HepG2 (cell line): Measurements from ENCODE around the gene ALPL. TPM values are rescaled to one million over a fixed set of nuclear protein-coding genes. Genes with fewer than 3 reads are reported as not detected.

Experiments used
- ATAC-seq: fragments of 200-7000 bp; cut with Tn5 transposase; 3 replicates; pipeline ENCODE4 v1.9.1; 2020; ENCODE audit warnings: mild to moderate bottlenecking, moderate library complexity
- BruUV-seq: library from RNA; stranded (reverse); fragments of 400-500 nt; replicated peaks from 2 replicates; lab custom pipeline; 2021; lab: Mats Ljungman, UMichigan
- CTCF ChIA-PET: fragments of 300-600 bp; formaldehyde crosslinking; extraction: SDS; loops from one replicate; lab custom pipeline; 2021; ENCODE audit warnings: low total read pairs, inconsistent platforms, low intra/inter-chr PET ratio; lab: Yijun Ruan, JAX
- POLR2A ChIA-PET: fragments of 350-600 bp; sonication (Branson Sonifier 250); formaldehyde crosslinking; loops from one replicate; lab custom pipeline; 2020; ENCODE audit warnings: antibody characterized with exemption, inconsistent platforms; lab: Yijun Ruan, JAX
- DNase-seq: peaks from one replicate; pipeline ENCODE4 v3.0.0-alpha.2; 2015; ENCODE audit warnings: low spot score
- FAIRE-seq: peaks from 3 replicates; lab custom pipeline; 2011; peaks lifted over from hg19 to GRCh38; lab: Jason Lieb, UNC
- H2AFZ ChIP-seq: one replicate; pipeline ENCODE4 v1.6.1; 2011; ENCODE audit warnings: low read length, inconsistent platforms
- H3K27ac ChIP-seq: fragments of 300-600 bp; 3 replicates; pipeline ENCODE4 v1.8.0; 2011; ENCODE audit warnings: mixed run types, mild to moderate bottlenecking, mixed read lengths, low read length, inconsistent platforms; ENCODE audit not compliant: insufficient read depth; ENCODE audit errors: extremely low read length
- H3K27me3 ChIP-seq, 2 experiments: fragments of 200-600 bp in 1 of 2; 2 replicates in 1 of 2; 3 replicates in 1 of 2; pipeline versions ENCODE4 v1.6.0 to v1.8.0; 2011; ENCODE audit warnings: low read length in 2 of 2, mild to moderate bottlenecking in 2 of 2, moderate library complexity in 2 of 2, inconsistent platforms in 1 of 2; ENCODE audit not compliant: insufficient read depth in 2 of 2, control insufficient read depth in 1 of 2
- H3K36me3 ChIP-seq, 2 experiments: fragments of 200-600 bp in 1 of 2; replicated peaks in 1 of 2; 2 replicates in 1 of 2; 3 replicates in 1 of 2; pipeline versions ENCODE4 v1.5.1 to v1.8.0; 2011; ENCODE audit warnings: low read length in 2 of 2, inconsistent platforms in 1 of 2; ENCODE audit not compliant: insufficient read depth in 2 of 2, control insufficient read depth in 1 of 2
- H3K4me1 ChIP-seq: 2 replicates; pipeline ENCODE4 v1.5.1; 2012; ENCODE audit warnings: low read length, inconsistent platforms; ENCODE audit not compliant: insufficient read depth
- H3K4me2 ChIP-seq: 2 replicates; pipeline ENCODE4 v1.6.0; 2011; ENCODE audit warnings: low read depth, low read length, inconsistent platforms
- H3K4me3 ChIP-seq, 3 experiments: fragments of 200-600 bp in 1 of 3; sonication (generic), shearing (Covaris generic) in 1 of 3; replicated peaks in 1 of 3; 2 replicates each; pipeline ENCODE4 v1.5.1; 2011 to 2016; ENCODE audit warnings: low read length in 3 of 3, inconsistent platforms in 2 of 3, low read depth in 2 of 3, mild to moderate bottlenecking in 2 of 3, control low read depth in 1 of 3, mixed read lengths in 1 of 3; ENCODE audit not compliant: insufficient read depth in 1 of 3
- H3K79me2 ChIP-seq: one replicate; pipeline ENCODE4 v1.6.1; 2011; ENCODE audit warnings: low read length, inconsistent platforms; ENCODE audit not compliant: insufficient read depth
- H3K9ac ChIP-seq: 2 replicates; pipeline ENCODE4 v1.6.0; 2011; ENCODE audit warnings: mild to moderate bottlenecking, low read depth, low read length, inconsistent platforms; ENCODE audit not compliant: insufficient read depth
- H3K9me3 ChIP-seq: 2 replicates; pipeline ENCODE4 v1.5.1; 2012; ENCODE audit warnings: mild to moderate bottlenecking, low read length
- H4K20me1 ChIP-seq: 2 replicates; pipeline ENCODE4 v1.6.0; 2011; ENCODE audit warnings: inconsistent platforms, mild to moderate bottlenecking, low read length, moderate library complexity; ENCODE audit not compliant: insufficient read depth
- ATF7 ChIP-seq, 2 experiments: fragments of 450-650 bp in 1 of 2; sonication (generic) in 1 of 2; formaldehyde crosslinking in 1 of 2; IDR thresholded peaks; 2 replicates each; pipeline versions ENCODE4 v1.4.0 to v1.6.1; 2016 to 2020; ENCODE audit warnings: antibody characterized with exemption in 1 of 2, mild to moderate bottlenecking in 1 of 2, missing genetic modification reagents in 1 of 2
- ATRX ChIP-seq: sonication (generic); formaldehyde crosslinking; IDR thresholded peaks from 2 replicates; pipeline ENCODE4 v1.4.0; 2020; ENCODE audit warnings: missing genetic modification reagents, borderline replicate concordance
- BCL6 ChIP-seq: IDR thresholded peaks from 2 replicates; pipeline ENCODE4 v1.6.1; 2016; ENCODE audit warnings: missing genetic modification reagents, missing compliant biosample characterization
- DNMT3B ChIP-seq: conservative IDR thresholded peaks from 2 replicates; pipeline ENCODE4 v1.6.1; 2016; ENCODE audit warnings: missing biosample characterization, control low read depth
- NFATC3 ChIP-seq: sonication (generic); formaldehyde crosslinking; IDR thresholded peaks from 2 replicates; pipeline ENCODE4 v1.5.1; 2020; ENCODE audit warnings: mild to moderate bottlenecking, missing genetic modification reagents
- RFXANK ChIP-seq: IDR thresholded peaks from 2 replicates; pipeline ENCODE4 v1.6.1; 2016
- SYNCRIP ChIP-seq: fragments of 200-400 bp; formaldehyde crosslinking; IDR thresholded peaks from 2 replicates; pipeline ENCODE4 v1.6.1; 2018; ENCODE audit warnings: mild to moderate bottlenecking, low read depth, low read length; ENCODE audit not compliant: insufficient read depth
- TP53 ChIP-seq: sonication (generic); formaldehyde crosslinking; conservative IDR thresholded peaks from 2 replicates; pipeline ENCODE4 v1.4.0; 2020; ENCODE audit warnings: missing genetic modification reagents
- ZIK1 ChIP-seq: sonication (generic); formaldehyde crosslinking; IDR thresholded peaks from 2 replicates; pipeline ENCODE4 v1.5.0; 2020; ENCODE audit warnings: mild to moderate bottlenecking, low read depth, missing genetic modification reagents, borderline replicate concordance
- ZNF44 ChIP-seq: sonication (generic); formaldehyde crosslinking; IDR thresholded peaks from 2 replicates; pipeline ENCODE4 v1.5.1; 2020; ENCODE audit warnings: mild to moderate bottlenecking, missing genetic modification reagents
- ZSCAN12 ChIP-seq: sonication (generic); formaldehyde crosslinking; IDR thresholded peaks from 2 replicates; pipeline ENCODE4 v1.9.0; 2021; ENCODE audit warnings: mild to moderate bottlenecking, missing genetic modification reagents
- WGBS: methylation state at CpG from one replicate; pipeline ENCODE4 v1.1.6; 2017; ENCODE audit warnings: low lambda C conversion rate; 5-methylcytosine and 5-hydroxymethylcytosine counted together
- in situ Hi-C: cut with HindIII; loops from 2 replicates; pipeline ENCODE4 v1.10.0; 2017; ENCODE audit warnings: low pct_unique_long_range_greater_than_20kb; ENCODE audit not compliant: extremely low pct_ligation_motif_present
- intact Hi-C: fragments of 100-400 bp; cut with micrococcal nuclease; formaldehyde crosslinking; loops from one replicate; pipeline ENCODE4 v1.10.0; 2022; ENCODE audit not compliant: unreplicated experiment
- polyA plus RNA-seq, 8 experiments: library from polyadenylated mRNA; depleted of rRNA in 3 of 8; stranded (reverse) in 7 of 8; unstranded in 1 of 8; fragments of >200 nt; fragmentation: Illumina TruSeq in 4 of 8; extraction: Trizol in 4 of 8; gene quantifications; 2 replicates each; pipeline versions ENCODE4 v1.2.1 to v1.2.3, GENCODE V29; 2011 to 2016; ENCODE audit warnings: low read depth in 4 of 8, missing spikeins in 1 of 8, mixed read lengths in 1 of 8; ENCODE audit not compliant: insufficient read depth in 1 of 8
- total RNA-seq, 5 experiments: library from RNA; depleted of rRNA; stranded (reverse); fragments of >200 nt; fragmentation: Illumina TruSeq; extraction: Trizol; gene quantifications; 2 replicates each; pipeline ENCODE4 v1.2.3, GENCODE V29; 2016; ENCODE audit warnings: low read depth in 1 of 5
- TF ChIP-seq, protein P1 (sequence below): sonication (generic); formaldehyde crosslinking; IDR thresholded peaks from 2 replicates; pipeline ENCODE4 v1.5.1; 2020; ENCODE audit warnings: mild to moderate bottlenecking, missing genetic modification reagents, borderline replicate concordance

The ALPL gene
- total and polyA plus RNA-seq, 2 of the 13 experiments (the other 11 are each of a cell fraction or from before 2014, with no cell fraction given): 0.12 TPM; not detected in 1

GRCh38 chr1:21490774-21491487 is 18.3 kb upstream of the ALPL start (continued):
- TF ChIP-seq ZIK1 (CRISPR knock-in tag): no peak
- no peak for TF ChIP-seq ZNF44 (CRISPR knock-in tag)
- TF ChIP-seq TP53 (CRISPR knock-in tag): no peak
- TF ChIP-seq ATF7 (IDR thresholded peaks at IDR 0.05): no peak
- no peak for TF ChIP-seq ATF7 (CRISPR knock-in tag; IDR thresholded peaks at IDR 0.05)
- TF ChIP-seq BCL6 (CRISPR knock-in tag): no peak
- TF ChIP-seq ATRX (CRISPR knock-in tag): no peak
- no peak for TF ChIP-seq NFATC3 (CRISPR knock-in tag)

GRCh38 chr1:21491488-21492355 is 17.5 kb upstream of the ALPL start:
- Histone ChIP-seq H3K27ac (no peak overlapping the region), H3K79me2 (no peaks in the 10 kb centered on the region), H2AFZ (no peak overlapping the region), H4K20me1 (no peaks in the 10 kb centered on the region), H3K4me2 (no peak overlapping the region), H3K9ac (no peak overlapping the region), H3K36me3 (no peaks in the 10 kb centered on the region), H3K4me3 (no peak overlapping the region), H3K4me1 (0 out of 2 replicates have a peak, but pooled peaks cover 6% of the 10 kb centered on the region), H3K9me3 (no peaks in the 10 kb centered on the region), H3K27me3 (peaks cover 0 to 3% of the 10 kb centered on the region in 2 experiments; a peak in 1 of 5 replicates)
- DNase-seq: no peak
- intact Hi-C loops: loop anchor here (10.0 kb wide), 1 partner anchor 257 kb away; no protein-coding TSS in a partner anchor
- TF ChIP-seq SYNCRIP: no peak
- TF ChIP-seq DNMT3B: no peak
- no peak for TF ChIP-seq ZSCAN12 (CRISPR knock-in tag)
- TF ChIP-seq, protein P1, sequence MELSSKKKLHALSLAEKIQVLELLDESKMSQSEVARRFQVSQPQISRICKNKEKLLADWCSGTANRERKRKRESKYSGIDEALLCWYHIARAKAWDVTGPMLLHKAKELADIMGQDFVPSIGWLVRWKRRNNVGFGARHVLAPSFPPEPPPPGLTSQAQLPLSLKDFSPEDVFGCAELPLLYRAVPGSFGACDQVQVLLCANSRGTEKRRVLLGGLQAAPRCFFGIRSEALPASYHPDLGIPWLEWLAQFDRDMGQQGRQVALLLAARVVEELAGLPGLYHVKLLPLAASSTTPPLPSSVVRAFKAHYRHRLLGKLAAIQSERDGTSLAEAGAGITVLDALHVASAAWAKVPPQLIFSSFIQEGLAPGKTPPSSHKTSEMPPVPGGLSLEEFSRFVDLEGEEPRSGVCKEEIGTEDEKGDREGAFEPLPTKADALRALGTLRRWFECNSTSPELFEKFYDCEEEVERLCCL (CRISPR knock-in tag): no peak
- no peak for TF ChIP-seq RFXANK (CRISPR knock-in tag)
- no peak for FAIRE-seq
- no TSS peak for BruUV-seq
- in situ Hi-C loops: loop anchor here (5.0 to 25.0 kb wide), 2 partner anchors 119 to 254 kb away; no protein-coding TSS in a partner anchor
- CTCF ChIA-PET: interaction anchor here (0.6 to 1.9 kb wide), 2 partner anchors 121 to 123 kb away, joined by 3 to 14 read pairs; no protein-coding TSS in a partner anchor
- ATAC-seq: no peak
- POLR2A ChIA-PET: no interaction called here
- 16% methylated on average over 8 of the region's 8 CpGs for WGBS
